ENCODE measurements around the gene RNPS1. TPM values are rescaled to one million over a fixed set of nuclear protein-coding genes. Genes with fewer than 3 reads are reported as not detected.

Gene RNPS1
- total and polyA plus RNA-seq, 7 experiments from 2014 or later: 136 to 293 (median 220) TPM

- Mint-ChIP-seq H3K4me1 (peaks cover 0 to 8% (median 6%) of the 10 kb centered on the region in 7 donors), H3K36me3 (peaks cover 0 to 19% (median 6%) of the 10 kb centered on the region in 5 donors), H3K27ac (peak overlapping the region; percentile 85 to 94 (median 91)), H3K4me3 (peak overlapping the region; percentile 85 to 94 (median 89)), H3K9me3 (no peaks in the 10 kb centered on the region), H3K27me3 (no peaks in the 10 kb centered on the region)
- peaks cover 0 to 34% (median 5%) of the 10 kb centered on the region in 3 experiments for H3K36me3 ChIP-seq (ENCODE audit: control insufficient read depth in 2 of 3, insufficient read depth in 3 of 3, low read length in 3 of 3)
- H3K27me3 ChIP-seq (ENCODE audit: control insufficient read depth in 2 of 2, insufficient read depth in 2 of 2, low read length in 2 of 2): no peaks in the 10 kb centered on the region
- peak overlapping the region; percentile 76 for H3K27ac ChIP-seq (ENCODE audit: low read depth, low read length)
- DNase-seq (peak in 6 of 9 donors; percentile 25 to 49 (median 41)), ATAC-seq (peak; percentile 28)
- ChIA-PET CTCF (interaction anchor here (0.6 to 2.5 kb wide), 4 partner anchors 52 to 110 kb away, joined by 3 to 32 read pairs (median 4); partner anchors contain the start of gene CASKIN1), POLR2A (interaction anchor here (1.0 to 2.0 kb wide), 7 partner anchors 19 to 96 kb away, joined by 4 to 9 read pairs (median 4); partner anchors contain the start of gene TRAF7)
- intact Hi-C loops (cut with micrococcal nuclease): loop anchor here (1.0 to 5.0 kb wide), 8 partner anchors 18 to 237 kb away; partner anchors contain the start of genes E4F1 (in 2 of the 2), RNPS1 (in 2 of the 2), MLST8 (in 1 of the 2) and TRAF7 (in 1 of the 2)
- peak overlapping the region; percentile 62 for H3K4me3 ChIP-seq (ENCODE audit: low read length)
- H3K4me1 ChIP-seq (ENCODE audit: control insufficient read depth in 2 of 2, insufficient read depth in 2 of 2, low read length in 2 of 2): peaks cover 7% of the 10 kb centered on the region in 2 donors
- no peaks in the 10 kb centered on the region for H3K9me3 ChIP-seq (ENCODE audit: control insufficient read depth in 2 of 3, low read length in 3 of 3)
These were observed 17.2 kb downstream of the RNPS1 start for GRCh38 chr16:2250652-2251295.

GRCh38 chr16:2246301-2246885, 21.5 kb downstream of the RNPS1 start:
- no peak overlapping the region for H3K4me3 ChIP-seq (ENCODE audit: low read length)
- H3K27ac ChIP-seq (ENCODE audit: low read depth, low read length): no peak overlapping the region
- POLR2A ChIA-PET: interaction anchor here (0.6 kb wide), 1 partner anchor 32 kb away, joined by 3 read pairs; the partner anchor contains the start of gene PGP
- Mint-ChIP-seq H3K9me3 (no peaks in the 10 kb centered on the region), H3K36me3 (peaks cover 0 to 10% (median 0%) of the 10 kb centered on the region in 5 donors), H3K27ac (no peak overlapping the region), H3K4me1 (peaks cover 0 to 12% (median 7%) of the 10 kb centered on the region in 7 donors), H3K4me3 (no peak overlapping the region), H3K27me3 (no peaks in the 10 kb centered on the region)
- H3K27me3 ChIP-seq (ENCODE audit: control insufficient read depth in 2 of 2, insufficient read depth in 2 of 2, low read length in 2 of 2): no peaks in the 10 kb centered on the region
- H3K36me3 ChIP-seq (ENCODE audit: control insufficient read depth in 2 of 3, insufficient read depth in 3 of 3, low read length in 3 of 3): peaks cover 0 to 46% (median 0%) of the 10 kb centered on the region in 3 experiments
- H3K9me3 ChIP-seq (ENCODE audit: control insufficient read depth in 2 of 3, low read length in 3 of 3): no peaks in the 10 kb centered on the region
- intact Hi-C loops (cut with micrococcal nuclease): no loop called here
- CTCF ChIA-PET: no interaction called here
- peaks cover 7% of the 10 kb centered on the region in 2 donors for H3K4me1 ChIP-seq (ENCODE audit: control insufficient read depth in 2 of 2, insufficient read depth in 2 of 2, low read length in 2 of 2)
- ATAC-seq (no peak), DNase-seq (no peak)

- H3K9me3 Mint-ChIP-seq: no peaks in the 10 kb centered on the region
- no peak for ATAC-seq
- H3K36me3 Mint-ChIP-seq: peaks cover 0 to 10% (median 0%) of the 10 kb centered on the region in 5 donors
- H3K9me3 ChIP-seq (ENCODE audit: control insufficient read depth in 2 of 3, low read length in 3 of 3): no peaks in the 10 kb centered on the region
- no peak overlapping the region for H3K4me3 Mint-ChIP-seq
- peaks cover 0 to 46% (median 0%) of the 10 kb centered on the region in 3 experiments for H3K36me3 ChIP-seq (ENCODE audit: control insufficient read depth in 2 of 3, insufficient read depth in 3 of 3, low read length in 3 of 3)
- no peak overlapping the region for H3K4me3 ChIP-seq (ENCODE audit: low read length)
- no peaks in the 10 kb centered on the region for H3K27me3 ChIP-seq (ENCODE audit: control insufficient read depth in 2 of 2, insufficient read depth in 2 of 2, low read length in 2 of 2)
- ChIA-PET POLR2A (no interaction called here), CTCF (interaction anchor here (1.2 kb wide), 1 partner anchor 51 kb away, joined by 3 read pairs; no protein-coding TSS in a partner anchor)
- H3K27ac ChIP-seq (ENCODE audit: low read depth, low read length): no peak overlapping the region
- intact Hi-C loops (cut with micrococcal nuclease): no loop called here
- no peaks in the 10 kb centered on the region for H3K27me3 Mint-ChIP-seq
- H3K4me1 ChIP-seq (ENCODE audit: control insufficient read depth in 2 of 2, insufficient read depth in 2 of 2, low read length in 2 of 2): peaks cover under 1 to 1% of the 10 kb centered on the region in 2 donors
- H3K27ac Mint-ChIP-seq: no peak overlapping the region
- peaks cover 0 to 5% (median 0%) of the 10 kb centered on the region in 7 donors for H3K4me1 Mint-ChIP-seq
- DNase-seq: no peak
These were observed 22.8 kb downstream of the RNPS1 start for GRCh38 chr16:2244926-2245795.

- CTCF ChIA-PET: interaction anchor here (1.2 kb wide), 1 partner anchor 50 kb away, joined by 3 read pairs; no protein-coding TSS in a partner anchor
- Histone ChIP-seq H3K4me1 (ENCODE audit: control insufficient read depth in 2 of 2, insufficient read depth in 2 of 2, low read length in 2 of 2) (no peaks in the 10 kb centered on the region), H3K27ac (ENCODE audit: low read depth, low read length) (no peak overlapping the region), H3K36me3 (ENCODE audit: control insufficient read depth in 2 of 3, insufficient read depth in 3 of 3, low read length in 3 of 3) (peaks cover 0 to 46% (median 0%) of the 10 kb centered on the region in 3 experiments), H3K4me3 (ENCODE audit: low read length) (no peak overlapping the region), H3K27me3 (ENCODE audit: control insufficient read depth in 2 of 2, insufficient read depth in 2 of 2, low read length in 2 of 2) (no peaks in the 10 kb centered on the region), H3K9me3 (ENCODE audit: control insufficient read depth in 2 of 3, low read length in 3 of 3) (no peaks in the 10 kb centered on the region)
- peaks cover 0 to 5% (median 0%) of the 10 kb centered on the region in 7 donors for H3K4me1 Mint-ChIP-seq
- no peak overlapping the region for H3K27ac Mint-ChIP-seq
- H3K4me3 Mint-ChIP-seq: no peak overlapping the region
- H3K36me3 Mint-ChIP-seq: peaks cover 0 to 10% (median 0%) of the 10 kb centered on the region in 5 donors
- ATAC-seq (no peak), DNase-seq (no peak)
- POLR2A ChIA-PET: no interaction called here
- intact Hi-C loops (cut with micrococcal nuclease): no loop called here
- H3K9me3 Mint-ChIP-seq: no peaks in the 10 kb centered on the region
- H3K27me3 Mint-ChIP-seq: no peaks in the 10 kb centered on the region
These were observed 23.6 kb downstream of the RNPS1 start for GRCh38 chr16:2244301-2244700.

GRCh38 chr16:2243781-2244180, 24.1 kb downstream of the RNPS1 start:
- Histone ChIP-seq H3K9me3 (ENCODE audit: control insufficient read depth in 2 of 3, low read length in 3 of 3) (no peaks in the 10 kb centered on the region), H3K4me3 (ENCODE audit: low read length) (no peak overlapping the region), H3K4me1 (ENCODE audit: control insufficient read depth in 2 of 2, insufficient read depth in 2 of 2, low read length in 2 of 2) (no peaks in the 10 kb centered on the region), H3K27me3 (ENCODE audit: control insufficient read depth in 2 of 2, insufficient read depth in 2 of 2, low read length in 2 of 2) (no peaks in the 10 kb centered on the region), H3K27ac (ENCODE audit: low read depth, low read length) (no peak overlapping the region), H3K36me3 (ENCODE audit: control insufficient read depth in 2 of 3, insufficient read depth in 3 of 3, low read length in 3 of 3) (peaks cover 0 to 46% (median 0%) of the 10 kb centered on the region in 3 experiments)
- DNase-seq (no peak), ATAC-seq (no peak)
- intact Hi-C loops (cut with micrococcal nuclease): no loop called here
- CTCF ChIA-PET: no interaction called here
- Mint-ChIP-seq H3K27me3 (no peaks in the 10 kb centered on the region), H3K4me1 (peaks cover 0 to 5% (median 0%) of the 10 kb centered on the region in 7 donors), H3K4me3 (no peak overlapping the region), H3K27ac (no peak overlapping the region), H3K36me3 (peaks cover 0 to 10% (median 0%) of the 10 kb centered on the region in 5 donors), H3K9me3 (no peaks in the 10 kb centered on the region)
- POLR2A ChIA-PET: no interaction called here

GRCh38 chr16:2243031-2243528, 24.8 kb downstream of the RNPS1 start:
- intact Hi-C loops (cut with micrococcal nuclease): no loop called here
- Mint-ChIP-seq H3K36me3 (peaks cover 0 to 10% (median 0%) of the 10 kb centered on the region in 5 donors), H3K27me3 (no peaks in the 10 kb centered on the region), H3K4me3 (no peak overlapping the region), H3K9me3 (no peaks in the 10 kb centered on the region), H3K4me1 (peaks cover 0 to 5% (median 0%) of the 10 kb centered on the region in 7 donors), H3K27ac (no peak overlapping the region)
- no peak for DNase-seq
- no peaks in the 10 kb centered on the region for H3K9me3 ChIP-seq (ENCODE audit: control insufficient read depth in 2 of 3, low read length in 3 of 3)
- H3K36me3 ChIP-seq (ENCODE audit: control insufficient read depth in 2 of 3, insufficient read depth in 3 of 3, low read length in 3 of 3): peaks cover 0 to 46% (median 0%) of the 10 kb centered on the region in 3 experiments
- no peaks in the 10 kb centered on the region for H3K4me1 ChIP-seq (ENCODE audit: control insufficient read depth in 2 of 2, insufficient read depth in 2 of 2, low read length in 2 of 2)
- H3K27ac ChIP-seq (ENCODE audit: low read depth, low read length): no peak overlapping the region
- ChIA-PET POLR2A (no interaction called here), CTCF (no interaction called here)
- no peaks in the 10 kb centered on the region for H3K27me3 ChIP-seq (ENCODE audit: control insufficient read depth in 2 of 2, insufficient read depth in 2 of 2, low read length in 2 of 2)
- no peak overlapping the region for H3K4me3 ChIP-seq (ENCODE audit: low read length)
- ATAC-seq: no peak

Measured in naive thymus-derived CD4-positive, alpha-beta T cell (primary cell).